ENCODE data around the gene DDC. TPM values are rescaled to one million over a fixed set of nuclear protein-coding genes. Genes with fewer than 3 reads are reported as not detected.

Gene DDC
- polyA plus RNA-seq, 1 donor (not counting 4 experiments of a cell fraction or from before 2014, with no cell fraction given): not detected

DNA sequence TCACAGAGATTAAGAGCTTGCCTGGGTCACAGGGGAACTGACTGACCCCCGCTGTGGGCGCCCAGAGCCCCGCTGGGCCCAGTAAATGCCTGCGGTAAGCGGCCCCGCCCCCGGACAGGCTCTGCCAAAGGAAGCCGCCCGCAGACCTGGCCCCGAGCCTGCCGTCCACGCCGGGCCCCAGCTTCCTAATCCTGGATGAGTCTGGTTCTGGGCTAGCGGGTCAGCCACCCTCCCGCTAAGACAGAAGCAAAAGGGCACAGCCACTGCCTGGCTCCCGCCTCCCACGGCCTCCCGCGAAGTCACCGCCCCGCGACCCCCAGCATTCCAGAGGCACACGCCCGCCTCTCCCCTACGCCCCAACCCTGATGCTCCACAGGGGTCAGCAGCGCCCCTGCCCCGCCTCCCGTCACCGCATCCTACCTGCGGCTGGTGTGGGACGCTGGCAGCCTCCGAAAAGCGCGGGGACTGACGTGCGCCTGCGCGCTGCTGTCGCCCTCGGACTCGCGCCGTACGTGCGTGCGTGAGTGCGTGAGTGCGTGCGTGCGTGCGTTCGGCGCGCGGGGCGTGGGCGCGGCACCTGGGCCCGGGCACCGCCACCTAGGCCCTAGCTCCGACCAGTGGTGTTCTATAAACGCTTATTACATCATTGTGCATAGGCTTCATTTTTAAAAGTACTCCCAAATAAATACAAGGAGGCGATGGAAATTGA is 115.2 kb downstream of the DDC start, which contains the start of gene FIGNL1:
FIGNL1 (minus strand) TSS at position 470 of the 709 bp plus-strand sequence. CDS start 3,063 bp downstream, outside the sequence.
- Histone ChIP-seq H3K4me1 (ENCODE audit: control insufficient read depth, extremely low read depth, insufficient read depth, low read length) (peaks cover 27% of the 10 kb centered on the region), H3K4me2 (ENCODE audit: control insufficient read depth, extremely low read depth, insufficient read depth, low read depth, low read length) (peak within 1 kb of the TSS; percentile 78), H2AFZ (ENCODE audit: control insufficient read depth, low read length) (peak within 1 kb of the TSS; percentile 92), H3K27me3 (ENCODE audit: control insufficient read depth, extremely low read depth, insufficient read depth, low read length) (no peaks in the 10 kb centered on the region), H3K27ac (ENCODE audit: control insufficient read depth, insufficient read depth, low read length) (peak within 1 kb of the TSS; percentile 71), H3K9me3 (ENCODE audit: control insufficient read depth, low read depth, low read length) (no peaks in the 10 kb centered on the region), H3K9ac (ENCODE audit: control insufficient read depth, extremely low read depth, insufficient read depth, low read length) (peak within 1 kb of the TSS; percentile 80), H3K36me3 (ENCODE audit: control insufficient read depth in 2 of 2, extremely low read depth in 1 of 2, insufficient read depth in 2 of 2, low read length in 2 of 2) (peaks cover 0 to 12% of the 10 kb centered on the region in 2 experiments), H3K9me1 (ENCODE audit: control insufficient read depth, extremely low read depth, insufficient read depth, low read length) (no peaks in the 10 kb centered on the region), H4K20me1 (ENCODE audit: control insufficient read depth, extremely low read depth, insufficient read depth, low read length) (no peaks in the 10 kb centered on the region), H3K4me3 (ENCODE audit: control insufficient read depth in 2 of 3, extremely low read depth in 1 of 3, insufficient read depth in 2 of 3, low read depth in 1 of 3, low read length in 3 of 3) (peak within 1 kb of the TSS; percentile 75 to 77 (median 76)), H3K79me2 (ENCODE audit: control insufficient read depth, insufficient read depth, low read length) (peaks cover 5% of the 10 kb centered on the region)
- no peak for DNase-seq (ENCODE audit: low read depth, low spot score)
- no peak for TF ChIP-seq EZH2 (IDR thresholded peaks at IDR 0.05; ENCODE audit: low read length)
- TF ChIP-seq, protein P1, sequence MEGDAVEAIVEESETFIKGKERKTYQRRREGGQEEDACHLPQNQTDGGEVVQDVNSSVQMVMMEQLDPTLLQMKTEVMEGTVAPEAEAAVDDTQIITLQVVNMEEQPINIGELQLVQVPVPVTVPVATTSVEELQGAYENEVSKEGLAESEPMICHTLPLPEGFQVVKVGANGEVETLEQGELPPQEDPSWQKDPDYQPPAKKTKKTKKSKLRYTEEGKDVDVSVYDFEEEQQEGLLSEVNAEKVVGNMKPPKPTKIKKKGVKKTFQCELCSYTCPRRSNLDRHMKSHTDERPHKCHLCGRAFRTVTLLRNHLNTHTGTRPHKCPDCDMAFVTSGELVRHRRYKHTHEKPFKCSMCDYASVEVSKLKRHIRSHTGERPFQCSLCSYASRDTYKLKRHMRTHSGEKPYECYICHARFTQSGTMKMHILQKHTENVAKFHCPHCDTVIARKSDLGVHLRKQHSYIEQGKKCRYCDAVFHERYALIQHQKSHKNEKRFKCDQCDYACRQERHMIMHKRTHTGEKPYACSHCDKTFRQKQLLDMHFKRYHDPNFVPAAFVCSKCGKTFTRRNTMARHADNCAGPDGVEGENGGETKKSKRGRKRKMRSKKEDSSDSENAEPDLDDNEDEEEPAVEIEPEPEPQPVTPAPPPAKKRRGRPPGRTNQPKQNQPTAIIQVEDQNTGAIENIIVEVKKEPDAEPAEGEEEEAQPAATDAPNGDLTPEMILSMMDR (optimal IDR thresholded peaks at IDR 0.05 in 1 of 3, IDR thresholded peaks at IDR 0.05 in 1 of 3, conservative IDR thresholded peaks at IDR 0.05 in 1 of 3; ENCODE audit: extremely low read depth in 1 of 3, insufficient read depth in 2 of 3, low read length in 3 of 3): no peak
- dilution Hi-C loops (cut with MboI; ENCODE audit: extremely low pct_ligation_motif_present, low sequenced_read_pairs): no loop called here
- no peak for FAIRE-seq

DNA sequence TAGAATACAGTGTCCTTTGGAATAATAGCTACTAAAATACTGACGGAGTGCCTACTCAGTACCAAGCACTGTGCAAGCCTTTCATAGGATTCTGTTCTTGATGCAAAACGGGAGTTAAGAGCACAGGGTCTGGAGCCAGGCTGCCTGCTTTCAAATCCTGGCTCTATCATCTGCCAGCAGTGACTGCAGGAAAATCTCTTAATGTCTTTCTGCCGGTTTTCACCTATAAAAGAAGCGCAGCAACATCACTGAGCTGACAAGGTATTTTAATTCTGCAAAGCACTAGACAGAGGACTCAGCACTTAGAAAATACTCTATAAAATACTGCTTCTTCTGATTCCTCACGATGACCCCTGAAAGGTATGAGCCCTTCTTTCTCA is 115.7 kb downstream of the DDC start:
- no peaks in the 10 kb centered on the region for H3K9me3 ChIP-seq (ENCODE audit: control insufficient read depth, low read depth, low read length)
- no peaks in the 10 kb centered on the region for H3K27me3 ChIP-seq (ENCODE audit: control insufficient read depth, extremely low read depth, insufficient read depth, low read length)
- H3K36me3 ChIP-seq (ENCODE audit: control insufficient read depth in 2 of 2, extremely low read depth in 1 of 2, insufficient read depth in 2 of 2, low read length in 2 of 2): peaks cover 0 to 12% of the 10 kb centered on the region in 2 experiments
- no peak for DNase-seq (ENCODE audit: low read depth, low spot score)
- H3K4me1 ChIP-seq (ENCODE audit: control insufficient read depth, extremely low read depth, insufficient read depth, low read length): peaks cover 27% of the 10 kb centered on the region
- peak overlapping the region; percentile 71 for H3K27ac ChIP-seq (ENCODE audit: control insufficient read depth, insufficient read depth, low read length)
- dilution Hi-C loops (cut with MboI; ENCODE audit: extremely low pct_ligation_motif_present, low sequenced_read_pairs): no loop called here
- peak overlapping the region; percentile 80 for H3K9ac ChIP-seq (ENCODE audit: control insufficient read depth, extremely low read depth, insufficient read depth, low read length)
- no peak for FAIRE-seq
- H2AFZ ChIP-seq (ENCODE audit: control insufficient read depth, low read length): no peak overlapping the region
- peaks cover 5% of the 10 kb centered on the region for H3K79me2 ChIP-seq (ENCODE audit: control insufficient read depth, insufficient read depth, low read length)
- TF ChIP-seq, protein P1 (optimal IDR thresholded peaks at IDR 0.05 in 1 of 3, IDR thresholded peaks at IDR 0.05 in 1 of 3, conservative IDR thresholded peaks at IDR 0.05 in 1 of 3; ENCODE audit: extremely low read depth in 1 of 3, insufficient read depth in 2 of 3, low read length in 3 of 3): no peak
- TF ChIP-seq EZH2 (IDR thresholded peaks at IDR 0.05; ENCODE audit: low read length): no peak
- no peaks in the 10 kb centered on the region for H4K20me1 ChIP-seq (ENCODE audit: control insufficient read depth, extremely low read depth, insufficient read depth, low read length)
- H3K4me3 ChIP-seq (ENCODE audit: control insufficient read depth in 2 of 3, extremely low read depth in 1 of 3, insufficient read depth in 2 of 3, low read depth in 1 of 3, low read length in 3 of 3): peak overlapping the region; percentile 75 to 77 (median 76)
- peak overlapping the region; percentile 78 for H3K4me2 ChIP-seq (ENCODE audit: control insufficient read depth, extremely low read depth, insufficient read depth, low read depth, low read length)
- H3K9me1 ChIP-seq (ENCODE audit: control insufficient read depth, extremely low read depth, insufficient read depth, low read length): no peaks in the 10 kb centered on the region

Data from keratinocyte (primary cell).